ENCODE results near the gene MAP3K12. TPM values are rescaled to one million over a fixed set of nuclear protein-coding genes. Genes with fewer than 3 reads are reported as not detected.

The MAP3K12 gene
- total and polyA plus RNA-seq, 2 of the 13 experiments (the other 11 are each of a cell fraction or from before 2014, with no cell fraction given), result 0.20 to 1.1 TPM

GRCh38 chr12:53502331-53502730 lies 3.1 kb upstream of the MAP3K12 start:
- no peak for TF ChIP-seq FOXA1 (IDR thresholded peaks at IDR 0.05)
- no peak for TF ChIP-seq FOXA1 (CRISPR knock-in tag; IDR thresholded peaks at IDR 0.05)
- TF ChIP-seq, protein P1, sequence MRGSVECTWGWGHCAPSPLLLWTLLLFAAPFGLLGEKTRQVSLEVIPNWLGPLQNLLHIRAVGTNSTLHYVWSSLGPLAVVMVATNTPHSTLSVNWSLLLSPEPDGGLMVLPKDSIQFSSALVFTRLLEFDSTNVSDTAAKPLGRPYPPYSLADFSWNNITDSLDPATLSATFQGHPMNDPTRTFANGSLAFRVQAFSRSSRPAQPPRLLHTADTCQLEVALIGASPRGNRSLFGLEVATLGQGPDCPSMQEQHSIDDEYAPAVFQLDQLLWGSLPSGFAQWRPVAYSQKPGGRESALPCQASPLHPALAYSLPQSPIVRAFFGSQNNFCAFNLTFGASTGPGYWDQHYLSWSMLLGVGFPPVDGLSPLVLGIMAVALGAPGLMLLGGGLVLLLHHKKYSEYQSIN (CRISPR knock-in tag; IDR thresholded peaks at IDR 0.05; ENCODE audit: borderline replicate concordance), result no peak
- TF ChIP-seq ELF1 (CRISPR knock-in tag; IDR thresholded peaks at IDR 0.05), result no peak
- no peak for TF ChIP-seq GPN1 (CRISPR knock-in tag; IDR thresholded peaks at IDR 0.05; ENCODE audit: borderline replicate concordance)
- no peak for TF ChIP-seq CSRNP2 (CRISPR knock-in tag; conservative IDR thresholded peaks at IDR 0.05; ENCODE audit: low read depth)
- no peak for TF ChIP-seq ZC3H13 (CRISPR knock-in tag; IDR thresholded peaks at IDR 0.05)
- Histone ChIP-seq H3K4me3 (replicated peaks in 1 of 3; ENCODE audit: insufficient read depth in 1 of 3, low read depth in 2 of 3, low read length in 3 of 3) (peak overlapping the region; percentile 61 to 78 (median 76)), H3K36me3 (replicated peaks in 1 of 2; ENCODE audit: control insufficient read depth in 1 of 2, insufficient read depth in 2 of 2, low read length in 2 of 2) (peaks cover 10 to 23% of the 10 kb centered on the region in 2 experiments; a peak in 4 of 5 replicates), H3K27me3 (ENCODE audit: control insufficient read depth in 1 of 2, insufficient read depth in 2 of 2, low read length in 2 of 2) (no peaks in the 10 kb centered on the region; a peak in 1 of 5 replicates), H3K4me2 (ENCODE audit: low read depth, low read length) (peak overlapping the region; percentile 96), H3K79me2 (ENCODE audit: insufficient read depth, low read length) (peaks cover 16% of the 10 kb centered on the region), H3K27ac (ENCODE audit: extremely low read length, insufficient read depth, low read length) (peak overlapping the region; percentile 88), H4K20me1 (ENCODE audit: insufficient read depth, low read length) (no peaks in the 10 kb centered on the region), H2AFZ (ENCODE audit: low read length) (no peak overlapping the region), H3K9me3 (ENCODE audit: low read length) (no peaks in the 10 kb centered on the region), H3K4me1 (ENCODE audit: insufficient read depth, low read length) (peaks cover 34% of the 10 kb centered on the region), H3K9ac (ENCODE audit: insufficient read depth, low read depth, low read length) (peak overlapping the region; percentile 89)
- ChIA-PET POLR2A (interaction anchor here (1.7 to 2.4 kb wide), 2 partner anchors 10 to 13 kb away, joined by 6 to 35 read pairs; no protein-coding TSS in a partner anchor), CTCF (ENCODE audit: low intra/inter-chr PET ratio, low total read pairs) (no interaction called here)
- BruUV-seq (replicated peaks), result no TSS peak
- FAIRE-seq (no peak), ATAC-seq (no peak), DNase-seq (ENCODE audit: low spot score) (no peak)
- intact Hi-C loops (cut with micrococcal nuclease; ENCODE audit: unreplicated experiment) (no loop called here), in situ Hi-C loops (cut with HindIII; ENCODE audit: extremely low pct_ligation_motif_present, low pct_unique_long_range_greater_than_20kb) (loop anchor here (5.0 kb wide), 1 partner anchor 175 kb away; no protein-coding TSS in a partner anchor)
- WGBS (ENCODE audit: low lambda C conversion rate), result 81% methylated on average over 9 of the region's 9 CpGs

Data from HepG2 (cell line).